Glutamatergic neuron (in vitro differentiated cells): ENCODE results near the gene TP63. TPM values are rescaled to one million over a fixed set of nuclear protein-coding genes. Genes with fewer than 3 reads are reported as not detected.

ENCODE experiments used
- DNase-seq: peaks from one replicate; pipeline ENCODE4 v3.0.0; 2022
- H3K27ac Mint-ChIP-seq: one replicate; pipeline ENCODE4 v1.8.0; 2020; ENCODE audit warnings: mild to moderate bottlenecking, mixed read lengths, inconsistent platforms; ENCODE audit not compliant: unreplicated experiment
- H3K27me3 Mint-ChIP-seq: one replicate; pipeline ENCODE4 v1.8.0; 2020; ENCODE audit warnings: mild to moderate bottlenecking, moderate library complexity, mixed read lengths, inconsistent platforms; ENCODE audit not compliant: unreplicated experiment
- H3K36me3 Mint-ChIP-seq: one replicate; pipeline ENCODE4 v1.8.0; 2020; ENCODE audit warnings: mild to moderate bottlenecking, mixed read lengths, inconsistent platforms; ENCODE audit not compliant: unreplicated experiment
- H3K4me1 Mint-ChIP-seq: one replicate; pipeline ENCODE4 v1.8.0; 2020; ENCODE audit warnings: mild to moderate bottlenecking, low read depth, mixed read lengths, inconsistent platforms; ENCODE audit not compliant: unreplicated experiment
- H3K4me3 Mint-ChIP-seq: one replicate; pipeline ENCODE4 v1.8.0; 2020; ENCODE audit warnings: mild to moderate bottlenecking, mixed read lengths, inconsistent platforms; ENCODE audit not compliant: unreplicated experiment
- H3K9me3 Mint-ChIP-seq: one replicate; pipeline ENCODE4 v1.8.0; 2020; ENCODE audit warnings: mild to moderate bottlenecking, moderate library complexity, mixed read lengths, inconsistent platforms; ENCODE audit not compliant: unreplicated experiment
- total RNA-seq: library from RNA; stranded (reverse); fragmentation: NEBNext Ultra II Directional; extraction: Animal tissue kit (Norgen Biotek cat#: 25700); gene quantifications from one replicate; pipeline ENCODE4 v1.2.1, GENCODE V29; 2021; ENCODE audit not compliant: unreplicated experiment
- TF ChIP-seq, protein P1 (sequence below): fragments of 200-600 bp; sonication (generic); IDR thresholded peaks from one replicate; pipeline ENCODE4 v1.5.0; 2021; ENCODE audit not compliant: partially characterized antibody, unreplicated experiment

TP63 gene
- total RNA-seq, 1 donor from 2014 or later, result not detected

DNA sequence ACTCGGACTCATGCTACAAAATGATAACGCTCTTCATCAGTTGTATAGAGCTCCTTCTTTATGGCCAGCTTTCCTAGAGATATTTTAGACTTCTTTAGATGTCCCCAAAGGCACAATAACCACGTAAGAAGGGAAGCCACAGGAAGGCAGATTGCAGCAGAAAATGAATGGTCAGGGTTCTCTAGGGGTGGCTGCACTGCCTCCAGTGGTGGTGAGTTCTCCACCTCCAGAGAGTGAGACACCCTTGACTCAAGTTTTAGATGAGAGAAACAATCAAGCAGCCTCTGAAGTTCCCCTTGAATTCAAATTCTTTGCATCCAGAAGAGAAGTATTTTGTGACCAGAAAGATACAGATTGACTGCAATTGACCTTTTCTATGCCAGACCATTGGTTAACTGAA is 191.5 kb downstream of the TP63 start:
- H3K4me3 Mint-ChIP-seq, result no peak overlapping the region
- no peaks in the 10 kb centered on the region for H3K4me1 Mint-ChIP-seq
- no peak for DNase-seq
- H3K27me3 Mint-ChIP-seq, result no peaks in the 10 kb centered on the region
- TF ChIP-seq, protein P1, sequence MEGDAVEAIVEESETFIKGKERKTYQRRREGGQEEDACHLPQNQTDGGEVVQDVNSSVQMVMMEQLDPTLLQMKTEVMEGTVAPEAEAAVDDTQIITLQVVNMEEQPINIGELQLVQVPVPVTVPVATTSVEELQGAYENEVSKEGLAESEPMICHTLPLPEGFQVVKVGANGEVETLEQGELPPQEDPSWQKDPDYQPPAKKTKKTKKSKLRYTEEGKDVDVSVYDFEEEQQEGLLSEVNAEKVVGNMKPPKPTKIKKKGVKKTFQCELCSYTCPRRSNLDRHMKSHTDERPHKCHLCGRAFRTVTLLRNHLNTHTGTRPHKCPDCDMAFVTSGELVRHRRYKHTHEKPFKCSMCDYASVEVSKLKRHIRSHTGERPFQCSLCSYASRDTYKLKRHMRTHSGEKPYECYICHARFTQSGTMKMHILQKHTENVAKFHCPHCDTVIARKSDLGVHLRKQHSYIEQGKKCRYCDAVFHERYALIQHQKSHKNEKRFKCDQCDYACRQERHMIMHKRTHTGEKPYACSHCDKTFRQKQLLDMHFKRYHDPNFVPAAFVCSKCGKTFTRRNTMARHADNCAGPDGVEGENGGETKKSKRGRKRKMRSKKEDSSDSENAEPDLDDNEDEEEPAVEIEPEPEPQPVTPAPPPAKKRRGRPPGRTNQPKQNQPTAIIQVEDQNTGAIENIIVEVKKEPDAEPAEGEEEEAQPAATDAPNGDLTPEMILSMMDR, result no peak
- H3K36me3 Mint-ChIP-seq, result no peaks in the 10 kb centered on the region
- no peak overlapping the region for H3K27ac Mint-ChIP-seq
- H3K9me3 Mint-ChIP-seq, result no peaks in the 10 kb centered on the region

DNA sequence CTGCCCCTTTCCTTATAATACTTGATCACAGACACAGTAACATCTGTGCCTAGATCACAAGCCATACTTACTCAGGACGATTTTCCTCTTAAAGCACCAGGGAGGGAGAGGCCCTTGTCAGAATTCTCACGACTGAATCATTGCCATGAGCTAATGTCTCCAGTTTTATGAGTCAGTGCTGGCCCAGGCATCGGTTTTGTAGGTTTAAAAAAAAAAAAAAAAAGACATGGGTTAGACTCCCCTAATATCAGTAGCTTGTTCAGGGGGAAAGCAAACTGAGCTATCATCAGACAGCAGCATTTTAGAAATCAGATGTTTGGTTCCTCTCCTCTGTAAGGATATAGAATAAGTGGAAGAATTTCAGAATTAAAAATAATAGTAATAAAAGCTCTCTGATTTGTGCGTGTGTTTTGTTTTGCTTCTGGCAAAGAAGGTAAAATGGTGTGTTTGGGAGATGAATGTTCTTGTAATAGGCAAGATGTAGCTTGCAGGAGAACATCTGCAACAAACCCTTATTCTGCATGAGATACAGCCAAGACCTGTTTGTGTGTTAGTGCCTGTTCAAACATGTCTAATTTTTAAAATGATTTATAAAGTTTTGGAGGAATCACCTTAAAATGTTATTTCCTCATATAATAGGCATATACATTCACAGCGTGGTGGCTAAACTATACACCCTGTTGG is 193.6 kb downstream of the TP63 start:
- Mint-ChIP-seq H3K9me3 (no peaks in the 10 kb centered on the region), H3K36me3 (no peaks in the 10 kb centered on the region), H3K4me1 (no peaks in the 10 kb centered on the region), H3K27me3 (no peaks in the 10 kb centered on the region), H3K4me3 (no peak overlapping the region), H3K27ac (no peak overlapping the region)
- no peak for DNase-seq
- TF ChIP-seq, protein P1, result no peak

DNA sequence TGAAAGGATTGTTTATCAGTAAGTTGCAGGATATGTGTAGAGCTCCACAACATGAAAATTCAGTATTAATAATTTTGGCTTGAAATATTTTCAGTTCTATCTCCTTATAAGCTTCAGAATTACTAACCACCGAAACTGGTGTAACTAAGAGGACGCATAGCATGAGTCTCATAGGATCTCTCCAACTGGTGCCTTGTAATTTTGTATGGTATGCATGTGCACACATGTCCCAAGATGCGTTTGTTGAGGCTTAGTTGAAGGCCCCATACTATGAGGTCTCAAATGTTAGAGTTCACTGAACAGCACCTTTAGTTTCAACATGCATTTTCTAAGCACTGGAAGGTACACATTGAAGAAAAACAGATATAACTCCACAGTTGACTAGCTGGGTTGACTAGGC is 195.4 kb downstream of the TP63 start:
- TF ChIP-seq, protein P1, result no peak
- Mint-ChIP-seq H3K27ac (no peak overlapping the region), H3K27me3 (no peaks in the 10 kb centered on the region), H3K4me3 (no peak overlapping the region), H3K4me1 (no peaks in the 10 kb centered on the region), H3K36me3 (no peaks in the 10 kb centered on the region), H3K9me3 (no peaks in the 10 kb centered on the region)
- no peak for DNase-seq

DNA sequence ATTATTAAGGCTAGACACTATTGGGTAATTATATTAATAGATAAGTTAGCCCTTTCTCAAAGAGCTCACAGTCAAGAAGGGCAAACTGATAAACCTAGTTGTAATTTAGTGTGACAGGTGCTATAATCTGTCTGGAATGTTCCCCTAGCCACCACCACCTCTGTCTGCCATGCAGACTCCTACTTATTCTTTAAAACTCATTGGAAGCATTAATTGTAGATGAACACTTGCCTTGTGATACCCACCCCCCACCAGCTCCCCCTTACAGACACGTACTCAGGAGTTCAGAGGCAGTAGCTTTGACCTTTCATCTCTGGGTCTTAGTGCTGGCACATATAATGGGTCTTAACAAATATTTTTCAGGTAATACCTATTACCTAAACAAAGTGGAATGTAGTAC is 195.9 kb downstream of the TP63 start:
- no peaks in the 10 kb centered on the region for H3K9me3 Mint-ChIP-seq

DNA sequence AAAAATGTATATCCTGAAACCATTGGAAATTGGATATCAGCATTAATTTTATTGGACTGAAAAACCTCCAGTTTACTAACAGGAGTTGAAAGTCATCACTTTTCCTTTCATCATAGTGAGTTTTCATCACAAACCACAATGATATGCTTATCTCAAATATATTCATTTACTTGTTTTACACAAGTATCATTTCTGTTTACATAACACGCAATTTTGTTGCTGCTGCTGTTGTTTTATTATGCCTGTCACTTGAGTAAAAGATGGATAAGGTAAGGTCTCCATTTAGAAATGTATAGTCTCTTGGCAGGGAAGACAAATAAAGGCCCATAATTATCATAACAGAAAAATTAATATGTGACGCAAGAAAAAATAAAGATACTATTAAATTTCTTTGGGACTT is 199.2 kb downstream of the TP63 start:
- no peak for DNase-seq
- TF ChIP-seq, protein P1, result no peak
- Mint-ChIP-seq H3K9me3 (no peaks in the 10 kb centered on the region), H3K4me1 (no peaks in the 10 kb centered on the region), H3K4me3 (no peak overlapping the region), H3K27me3 (no peaks in the 10 kb centered on the region), H3K36me3 (no peaks in the 10 kb centered on the region), H3K27ac (no peak overlapping the region)

More for the DNA sequence above, 195.9 kb downstream of the TP63 start:
- H3K27ac Mint-ChIP-seq, result no peak overlapping the region
- TF ChIP-seq, protein P1, result no peak
- H3K4me3 Mint-ChIP-seq, result no peak overlapping the region
- no peak for DNase-seq
- no peaks in the 10 kb centered on the region for H3K4me1 Mint-ChIP-seq
- no peaks in the 10 kb centered on the region for H3K27me3 Mint-ChIP-seq
- no peaks in the 10 kb centered on the region for H3K36me3 Mint-ChIP-seq
